ENCODE data around the gene NT5DC2.
"Not testable (repeated sequence)": the region's sequence is repeated elsewhere in the genome, so short reads cannot be mapped to it uniquely, and the experiment has no call there.

GRCh38 chr3:52526671-52527038 is 7.0 kb downstream of the NT5DC2 start:
- TF ChIP-seq CTCF (IDR thresholded peaks at IDR 0.05; ENCODE audit: low read depth, low read length, poor library complexity, severe bottlenecking); EZH2phosphoT487 (IDR thresholded peaks at IDR 0.05; ENCODE audit: borderline replicate concordance, low read length): not testable (repeated sequence)

Measured in DOHH2 (cell line).